Astrocyte (in vitro differentiated cells and primary cell): Measurements from ENCODE around the gene HNRNPA2B1.
"Not testable (repeated sequence)": the region's sequence is repeated elsewhere in the genome, so short reads cannot be mapped to it uniquely, and the experiment has no call there.

ENCODE experiments used
- CTCF ChIP-seq: IDR thresholded peaks from 2 replicates; pipeline ENCODE4 v1.5.1; 2011; ENCODE audit warnings: low read depth, mild to moderate bottlenecking, inconsistent platforms, low read length, moderate library complexity; ENCODE audit not compliant: insufficient read depth
- EZH2 ChIP-seq: IDR thresholded peaks from 2 replicates; pipeline ENCODE4 v1.6.1; 2012; ENCODE audit warnings: mild to moderate bottlenecking, low read length, inconsistent platforms; ENCODE audit not compliant: insufficient read depth

- TF ChIP-seq CTCF, EZH2: not testable (repeated sequence)
Measured at GRCh38 chr7:26147646-26148306, 52.8 kb downstream of the HNRNPA2B1 start.
